Activated CD4-positive, alpha-beta T cell treated with anti-CD3 and anti-CD28 coated beads, Interleukin-2, amount 50 U/mL, for 16 hours (primary cell): ENCODE results near the gene TEX2.
"Not testable (repeated sequence)": the region's sequence is repeated elsewhere in the genome, so short reads cannot be mapped to it uniquely, and the experiment has no call there.

Experiments used
- DNase-seq: peaks from one replicate; pipeline ENCODE4 v3.0.0-alpha.2; 2020

TEX2 gene

GRCh38 chr17:64232466-64233262, 30.4 kb downstream of the TEX2 start:
- DNase-seq = no peak

DNA sequence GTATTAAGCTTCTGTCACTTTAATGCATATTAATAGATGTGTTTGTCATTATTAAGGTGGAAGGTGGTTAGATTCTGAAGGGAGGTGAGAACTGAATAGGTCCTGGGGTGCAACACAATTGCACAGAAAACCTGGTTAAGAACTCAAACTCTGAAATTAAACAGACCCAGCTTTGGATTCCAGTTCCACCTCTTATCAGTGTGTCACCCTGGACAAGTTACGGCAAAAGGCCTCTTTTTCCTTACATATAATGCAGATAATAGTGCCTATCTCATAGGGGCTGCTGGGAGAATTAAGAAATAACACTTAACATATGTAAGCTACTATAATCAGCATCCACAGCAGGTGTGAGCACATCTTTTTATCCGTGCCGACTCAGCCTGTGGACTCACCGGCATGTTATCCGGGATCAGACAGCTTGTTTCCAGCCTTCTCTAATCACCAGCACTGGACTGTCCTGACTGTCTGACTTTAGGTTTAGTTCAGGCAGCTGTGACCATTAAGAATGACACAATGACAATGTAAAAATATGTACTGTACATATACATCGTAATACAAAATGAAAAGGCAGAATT, 31.4 kb downstream of the TEX2 start:
- DNase-seq = no peak

DNA sequence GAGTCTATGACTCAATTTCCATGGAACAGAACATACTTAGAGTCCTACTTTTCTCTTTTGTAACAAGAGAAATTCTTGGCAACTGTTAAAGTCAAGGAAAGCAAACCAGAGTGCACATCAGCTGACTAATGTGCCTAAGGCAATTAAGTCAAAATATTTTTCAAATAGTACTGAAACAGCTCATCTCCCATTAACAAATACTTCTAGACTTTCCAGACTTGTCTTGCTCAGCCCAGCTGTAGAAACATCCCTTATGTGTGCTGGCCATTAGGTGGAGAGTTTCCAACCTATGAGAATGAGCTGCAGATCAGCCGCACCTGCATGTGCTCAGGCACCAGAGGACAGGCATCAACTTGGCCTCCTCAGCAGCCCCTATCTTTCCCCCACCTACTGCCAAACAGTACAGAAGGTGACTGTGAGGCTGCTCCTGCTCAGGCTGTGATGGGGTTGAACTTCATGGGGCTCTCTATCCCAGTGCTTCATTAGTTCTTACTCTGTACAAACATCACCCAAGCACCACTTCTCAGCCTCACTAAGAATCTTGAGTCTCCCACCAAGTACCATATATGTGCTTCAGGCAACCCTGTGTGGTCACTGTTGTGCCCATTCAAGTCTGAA, 32.2 kb downstream of the TEX2 start:
- no peak for DNase-seq

GRCh38 chr17:64229815-64230728, 33.0 kb downstream of the TEX2 start:
- DNase-seq = no peak

DNA sequence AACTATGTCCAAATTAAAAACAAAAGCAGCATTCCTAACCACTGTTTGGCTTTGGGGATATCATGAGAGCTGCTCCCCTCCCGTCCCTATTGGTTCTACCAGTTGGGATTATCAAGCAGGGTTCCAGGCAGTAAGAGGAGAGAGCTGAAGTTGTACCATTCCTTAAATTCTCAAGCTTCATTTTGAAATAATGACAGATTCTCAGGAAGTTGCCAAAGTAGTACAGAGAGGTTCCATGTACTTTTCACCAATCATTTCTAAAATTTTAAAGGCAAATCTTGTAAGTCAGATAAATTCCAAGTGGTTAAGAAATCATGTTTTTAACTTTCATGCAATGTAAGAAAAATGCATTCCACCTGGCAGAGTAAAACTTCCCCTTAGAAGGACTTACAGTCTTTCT, 36.9 kb downstream of the TEX2 start:
- no peak for DNase-seq

GRCh38 chr17:64225410-64225809, 37.6 kb downstream of the TEX2 start:
- no peak for DNase-seq

GRCh38 chr17:64223931-64224629, 39.0 kb downstream of the TEX2 start:
- DNase-seq = no peak

GRCh38 chr17:64223283-64223682, 39.8 kb downstream of the TEX2 start:
- no peak for DNase-seq

GRCh38 chr17:64221679-64222078, 41.4 kb downstream of the TEX2 start:
- DNase-seq = no peak

GRCh38 chr17:64220604-64221003, 42.5 kb downstream of the TEX2 start:
- DNase-seq = not testable (repeated sequence)

DNA sequence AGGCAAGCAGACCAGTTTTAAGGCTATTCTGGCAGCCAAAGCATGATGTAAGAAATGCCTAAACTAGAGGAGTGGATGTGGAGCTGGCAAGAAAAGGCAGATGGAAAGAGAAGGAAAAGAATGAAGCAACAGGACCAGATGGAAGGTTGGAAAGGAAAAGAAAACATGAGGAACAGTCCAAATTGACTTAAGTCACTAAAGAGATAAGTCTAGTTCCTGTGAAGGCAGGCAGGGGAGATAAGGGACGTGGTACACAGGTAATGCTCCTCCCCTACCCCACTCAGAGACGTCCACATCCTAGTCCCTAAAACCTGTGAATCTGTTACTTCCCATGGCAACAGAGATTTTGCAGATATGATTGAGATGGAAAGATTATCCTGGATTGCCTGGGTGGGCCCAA, 43.5 kb downstream of the TEX2 start:
- DNase-seq = no peak

DNA sequence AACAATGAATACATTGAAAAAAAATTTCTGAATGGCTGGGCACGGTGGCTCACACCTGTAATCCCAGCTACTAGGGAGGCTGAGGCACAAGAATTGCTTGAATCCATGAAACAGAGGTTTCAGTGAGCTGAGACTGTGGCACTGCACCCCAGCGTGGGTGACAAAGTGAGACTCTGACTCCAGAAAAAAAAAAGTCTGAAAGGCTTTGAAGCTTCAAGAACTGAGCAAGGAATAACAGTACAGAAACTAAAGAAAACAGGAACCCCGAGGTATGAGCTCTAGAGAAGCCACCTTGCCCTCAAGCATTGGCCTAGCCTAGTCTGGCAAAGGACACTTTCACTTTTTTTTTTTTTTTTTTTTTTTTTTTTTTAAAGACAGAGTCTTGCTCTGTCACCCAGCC, 45.0 kb downstream of the TEX2 start:
- DNase-seq = peak; percentile 24

GRCh38 chr17:64217249-64217691, 45.8 kb downstream of the TEX2 start:
- no peak for DNase-seq

DNA sequence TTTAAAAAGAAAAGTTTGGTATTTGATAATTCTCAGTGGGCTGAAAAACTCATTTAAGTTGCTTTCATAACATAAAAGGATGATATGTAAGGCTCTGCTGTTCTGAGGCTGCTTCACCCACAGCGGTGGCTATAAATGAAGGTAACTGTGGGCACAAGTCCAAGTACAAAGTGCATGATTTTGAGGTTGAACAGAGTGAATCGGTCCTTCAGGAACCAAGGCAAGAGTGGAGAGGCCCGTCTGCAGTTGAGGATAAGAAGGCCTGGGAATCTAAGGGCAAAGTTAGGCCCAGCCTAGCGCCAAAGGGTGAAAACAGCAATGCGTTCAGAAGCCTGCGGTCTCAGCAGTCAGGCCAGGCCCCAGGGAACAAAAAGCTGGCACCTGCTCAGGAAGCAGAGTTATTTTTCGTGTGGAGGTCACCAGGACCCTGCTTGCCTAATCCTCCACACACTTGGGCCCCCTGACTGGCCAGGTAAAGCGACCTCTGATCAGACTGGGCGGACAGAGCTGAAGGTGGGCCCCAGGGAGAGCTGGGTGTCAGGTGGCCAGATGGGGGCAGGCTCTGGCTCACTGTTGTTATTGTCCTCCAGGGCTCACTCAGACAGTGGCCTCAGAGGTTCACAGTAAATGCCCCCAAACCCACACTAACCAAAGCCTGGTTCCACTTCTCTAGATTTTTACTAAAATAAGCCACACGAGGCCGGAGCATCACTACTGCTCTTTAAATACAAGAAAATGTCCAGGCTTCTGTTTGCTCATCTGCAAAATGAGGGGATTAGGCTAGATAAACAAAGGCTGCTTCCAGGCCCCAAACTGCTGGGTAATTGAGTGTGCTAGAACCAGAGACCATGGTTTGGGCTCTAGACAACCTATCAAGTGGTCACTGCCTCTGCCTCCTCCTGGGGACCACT, 46.5 kb downstream of the TEX2 start:
- no peak for DNase-seq

- DNase-seq = no peak
These were observed 47.1 kb downstream of the TEX2 start for GRCh38 chr17:64216000-64216337.

- no peak for DNase-seq
These were observed 48.1 kb downstream of the TEX2 start for GRCh38 chr17:64214950-64215349.

DNA sequence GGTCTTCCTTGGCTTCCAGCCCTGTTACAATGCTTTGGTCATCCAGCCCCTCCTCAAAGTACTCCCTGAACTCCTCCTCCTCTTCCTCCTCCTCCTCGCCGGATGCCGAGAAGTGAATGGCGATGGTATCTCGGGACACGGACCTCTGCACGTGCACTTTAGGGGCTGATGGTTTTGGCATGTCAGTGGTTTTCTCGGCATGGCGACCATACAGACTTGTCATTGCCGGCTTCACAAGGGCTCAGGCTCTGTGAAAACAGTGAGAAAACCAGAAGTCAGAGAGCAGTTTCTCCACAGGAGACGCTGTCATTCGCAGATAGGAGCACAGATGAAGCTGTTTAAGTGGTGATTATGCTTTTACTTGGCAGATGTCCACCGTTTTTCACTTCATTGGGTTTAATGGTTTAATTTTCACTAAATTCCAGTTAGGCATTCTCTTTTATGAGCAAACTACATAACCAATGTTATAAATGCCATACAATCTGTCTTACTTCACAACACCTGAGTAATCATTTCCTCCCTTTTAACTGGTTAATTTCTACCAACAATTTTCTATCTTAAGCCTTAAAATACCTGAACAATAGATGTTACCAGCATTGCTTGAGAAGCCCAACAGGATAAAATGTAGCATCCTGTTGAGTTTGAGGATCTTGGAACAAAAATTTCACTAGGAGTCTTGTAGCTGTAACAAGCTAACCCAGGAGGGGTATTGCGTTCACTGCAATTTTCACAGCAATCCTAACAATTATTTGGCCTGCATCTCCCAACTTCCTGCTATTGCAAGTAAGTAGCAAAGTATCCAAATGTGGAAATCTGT, 48.9 kb downstream of the TEX2 start:
- DNase-seq = no peak

DNA sequence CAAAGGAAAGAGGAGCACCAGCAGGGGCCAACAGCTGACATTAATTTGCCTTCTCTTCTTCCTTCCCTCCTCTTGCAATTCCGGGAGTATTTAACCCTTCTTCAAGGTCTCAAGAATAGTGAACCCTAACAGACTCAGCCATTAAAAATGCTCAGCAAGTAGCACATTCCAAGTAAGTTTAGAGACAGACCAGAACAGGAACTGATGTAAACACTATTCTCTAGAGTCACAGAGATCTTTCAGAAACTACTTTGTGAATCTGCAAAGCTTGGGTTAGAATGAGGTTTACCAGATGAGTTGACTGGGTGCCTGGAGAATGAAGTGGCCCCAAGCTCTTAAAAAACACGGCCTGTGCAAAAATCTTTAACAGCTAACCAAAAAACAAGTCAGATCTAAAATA, 50.9 kb downstream of the TEX2 start:
- no peak for DNase-seq

- no peak for DNase-seq
These were observed 53.1 kb downstream of the TEX2 start for GRCh38 chr17:64209983-64210382.

DNA sequence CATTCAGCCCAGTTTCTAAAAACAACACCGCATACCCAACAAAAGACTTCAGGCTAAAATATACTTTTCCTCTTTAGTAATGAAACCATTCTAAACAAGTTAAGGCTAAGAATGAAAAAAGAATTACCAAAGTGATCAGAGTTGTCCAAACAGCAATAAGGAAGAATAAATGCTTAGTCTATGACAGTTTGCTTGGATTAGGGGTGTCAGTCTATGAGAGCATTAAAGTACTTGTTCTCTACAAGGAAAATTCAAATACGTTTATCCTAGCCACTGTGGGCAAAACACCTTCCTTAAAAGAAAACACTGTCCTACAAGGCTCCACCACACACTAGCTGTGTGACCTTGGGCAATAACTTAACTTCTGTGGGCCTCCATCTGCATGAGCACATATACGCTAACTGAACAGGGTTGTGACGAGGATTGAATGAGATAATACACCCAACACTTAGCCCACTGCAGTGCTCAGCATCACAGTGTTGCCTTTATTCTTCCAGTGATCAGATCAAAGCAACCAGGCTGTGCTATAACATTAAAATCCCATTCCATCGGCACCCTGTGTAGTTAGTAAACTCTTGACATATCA, 53.6 kb downstream of the TEX2 start:
- DNase-seq = no peak
